Osteocyte (in vitro differentiated cells): ENCODE measurements around the gene CDK6. TPM values are rescaled to one million over a fixed set of nuclear protein-coding genes. Genes with fewer than 3 reads are reported as not detected.
"Not testable (repeated sequence)": the region's sequence is repeated elsewhere in the genome, so short reads cannot be mapped to it uniquely, and the experiment has no call there.

Experiments used
- DNase-seq: peaks from one replicate; pipeline ENCODE4 v3.0.0; 2021; ENCODE audit warnings: mixed read lengths; ENCODE audit not compliant: unreplicated experiment; ENCODE audit errors: extremely low spot score
- H3K27ac Mint-ChIP-seq: one replicate; pipeline ENCODE4 v1.8.0; 2021; ENCODE audit warnings: mild to moderate bottlenecking, mixed read lengths; ENCODE audit not compliant: unreplicated experiment
- H3K27me3 Mint-ChIP-seq: one replicate; pipeline ENCODE4 v1.8.0; 2021; ENCODE audit warnings: mixed read lengths; ENCODE audit not compliant: unreplicated experiment
- H3K36me3 Mint-ChIP-seq: one replicate; pipeline ENCODE4 v1.8.0; 2021; ENCODE audit warnings: mixed read lengths; ENCODE audit not compliant: unreplicated experiment
- H3K4me1 Mint-ChIP-seq: one replicate; pipeline ENCODE4 v1.8.0; 2021; ENCODE audit warnings: mixed read lengths; ENCODE audit not compliant: unreplicated experiment
- H3K4me3 Mint-ChIP-seq: one replicate; pipeline ENCODE4 v1.8.0; 2021; ENCODE audit warnings: mild to moderate bottlenecking, moderate library complexity, mixed read lengths; ENCODE audit not compliant: unreplicated experiment
- H3K9me3 Mint-ChIP-seq: one replicate; pipeline ENCODE4 v1.8.0; 2021; ENCODE audit warnings: mixed read lengths; ENCODE audit not compliant: unreplicated experiment
- long read RNA-seq: library from polyadenylated mRNA; unstranded; transcript quantifications from one replicate; pipeline ENCODE4 v2.0.0, GENCODE V29; 2021
- total RNA-seq: library from RNA; stranded (reverse); gene quantifications from 2 replicates; pipeline ENCODE4 v1.2.1, GENCODE V29; 2021
- TF ChIP-seq, protein P1 (sequence below): fragments of 200-600 bp; sonication (generic); IDR thresholded peaks from 2 replicates; pipeline ENCODE4 v1.5.0; 2021; ENCODE audit warnings: antibody characterized with exemption, mild to moderate bottlenecking, moderate library complexity

The CDK6 gene
- total RNA-seq, result 52.3 and 53.6 TPM in 2 replicates
- long read RNA-seq, partial matches to known transcripts, result 0 of 24 reads
- long read RNA-seq, other reads (novel, unspliced or antisense), result 24 of 24 reads

DNA sequence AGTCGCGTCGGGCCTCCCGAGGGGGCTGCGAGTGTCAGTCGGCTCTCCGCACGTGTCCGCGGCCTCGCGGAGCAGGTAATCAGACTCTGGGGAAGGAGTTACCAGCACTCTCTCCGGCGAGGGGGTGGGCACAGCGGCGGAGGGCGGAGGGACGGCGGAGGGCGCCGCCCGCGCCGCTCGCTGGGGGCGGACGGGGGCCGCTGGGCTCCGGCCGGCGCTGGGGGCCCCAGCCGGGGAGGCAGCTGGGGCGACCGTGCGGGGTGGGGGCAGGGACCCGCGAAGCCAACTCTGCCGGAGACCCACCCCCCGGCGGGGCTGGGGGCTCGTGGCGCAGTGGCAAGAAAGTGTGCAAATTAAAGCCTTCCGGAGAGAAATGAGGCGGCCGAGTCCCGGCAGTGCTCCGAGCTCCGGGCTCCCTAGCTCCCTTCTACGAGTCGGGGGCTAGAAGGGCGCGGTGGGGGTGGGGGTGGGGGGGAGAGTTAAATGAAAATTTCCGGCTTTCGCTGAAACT, at the start of gene CDK6:
CDK6 (minus strand) TSS at position 85 of the 511 bp plus-strand sequence. CDS start 3,250 bp downstream, outside the sequence.
- peaks cover 2% of the 10 kb centered on the region for H3K36me3 Mint-ChIP-seq

DNA sequence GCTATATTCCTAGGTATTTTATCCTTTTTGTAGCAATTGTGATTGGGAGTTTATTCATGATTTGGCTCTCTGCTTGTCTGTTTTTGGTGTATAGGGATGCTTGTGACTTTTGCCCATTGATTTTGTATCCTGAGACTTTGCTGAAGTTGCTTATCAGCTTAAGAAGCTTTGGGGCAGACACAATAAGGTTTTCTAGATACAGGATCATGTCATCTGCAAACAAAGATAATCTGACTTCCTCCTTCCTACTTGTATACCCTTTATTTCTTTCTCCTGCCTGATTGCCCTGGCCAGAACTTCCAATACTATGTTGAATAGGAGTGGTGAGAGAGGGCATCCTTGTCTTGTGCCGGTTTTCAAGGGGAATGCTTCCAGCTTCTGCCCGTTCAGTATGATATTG, 49.7 kb upstream of the CDK6 start:
- H3K27ac Mint-ChIP-seq, H3K36me3 Mint-ChIP-seq, H3K4me1 Mint-ChIP-seq, DNase-seq, H3K4me3 Mint-ChIP-seq, H3K27me3 Mint-ChIP-seq: not testable (repeated sequence)
- H3K9me3 Mint-ChIP-seq, result peaks cover 44% of the 10 kb centered on the region

More for the DNA sequence above, at the start of gene CDK6:
- H3K27ac Mint-ChIP-seq, result peak within 1 kb of the TSS; percentile 97
- peaks cover 24% of the 10 kb centered on the region for H3K4me1 Mint-ChIP-seq
- no peaks in the 10 kb centered on the region for H3K9me3 Mint-ChIP-seq
- H3K4me3 Mint-ChIP-seq, result peak within 1 kb of the TSS; percentile 95
- TF ChIP-seq, protein P1, sequence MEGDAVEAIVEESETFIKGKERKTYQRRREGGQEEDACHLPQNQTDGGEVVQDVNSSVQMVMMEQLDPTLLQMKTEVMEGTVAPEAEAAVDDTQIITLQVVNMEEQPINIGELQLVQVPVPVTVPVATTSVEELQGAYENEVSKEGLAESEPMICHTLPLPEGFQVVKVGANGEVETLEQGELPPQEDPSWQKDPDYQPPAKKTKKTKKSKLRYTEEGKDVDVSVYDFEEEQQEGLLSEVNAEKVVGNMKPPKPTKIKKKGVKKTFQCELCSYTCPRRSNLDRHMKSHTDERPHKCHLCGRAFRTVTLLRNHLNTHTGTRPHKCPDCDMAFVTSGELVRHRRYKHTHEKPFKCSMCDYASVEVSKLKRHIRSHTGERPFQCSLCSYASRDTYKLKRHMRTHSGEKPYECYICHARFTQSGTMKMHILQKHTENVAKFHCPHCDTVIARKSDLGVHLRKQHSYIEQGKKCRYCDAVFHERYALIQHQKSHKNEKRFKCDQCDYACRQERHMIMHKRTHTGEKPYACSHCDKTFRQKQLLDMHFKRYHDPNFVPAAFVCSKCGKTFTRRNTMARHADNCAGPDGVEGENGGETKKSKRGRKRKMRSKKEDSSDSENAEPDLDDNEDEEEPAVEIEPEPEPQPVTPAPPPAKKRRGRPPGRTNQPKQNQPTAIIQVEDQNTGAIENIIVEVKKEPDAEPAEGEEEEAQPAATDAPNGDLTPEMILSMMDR, result no peak
- H3K27me3 Mint-ChIP-seq, result no peaks in the 10 kb centered on the region
- peak; percentile 88 for DNase-seq

DNA sequence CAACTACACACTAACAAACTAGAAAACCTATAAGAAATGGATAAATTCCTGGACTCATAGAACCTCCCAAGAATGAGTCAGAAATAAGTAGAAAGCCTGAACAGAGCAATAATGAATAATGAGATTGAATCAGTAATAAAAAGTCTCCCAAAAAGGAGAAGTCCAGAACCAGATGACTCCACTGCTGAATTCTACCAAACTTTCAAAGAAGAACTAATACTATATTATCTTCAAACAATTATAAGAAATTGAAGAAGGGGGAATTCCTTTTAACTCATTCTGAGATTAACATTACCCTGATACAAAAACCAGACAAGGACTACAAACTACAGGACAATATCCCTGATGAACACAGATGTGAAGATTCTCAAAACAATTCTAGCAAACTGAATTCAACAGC, 47.8 kb upstream of the CDK6 start:
- H3K27me3 Mint-ChIP-seq, result no peaks in the 10 kb centered on the region
- H3K9me3 Mint-ChIP-seq, result peaks cover 52% of the 10 kb centered on the region
- no peak for DNase-seq
- TF ChIP-seq, protein P1, result no peak
- no peaks in the 10 kb centered on the region for H3K4me1 Mint-ChIP-seq
- no peak overlapping the region for H3K27ac Mint-ChIP-seq
- H3K4me3 Mint-ChIP-seq, result no peak overlapping the region
- H3K36me3 Mint-ChIP-seq, result peaks cover 6% of the 10 kb centered on the region

GRCh38 chr7:92882760-92883159, 46.4 kb upstream of the CDK6 start:
- Mint-ChIP-seq H3K27me3 (no peaks in the 10 kb centered on the region), H3K9me3 (peaks cover 50% of the 10 kb centered on the region), H3K27ac (no peak overlapping the region), H3K4me1 (no peaks in the 10 kb centered on the region), H3K4me3 (no peak overlapping the region), H3K36me3 (peaks cover 2% of the 10 kb centered on the region)
- TF ChIP-seq, protein P1, result no peak
- DNase-seq, result no peak

DNA sequence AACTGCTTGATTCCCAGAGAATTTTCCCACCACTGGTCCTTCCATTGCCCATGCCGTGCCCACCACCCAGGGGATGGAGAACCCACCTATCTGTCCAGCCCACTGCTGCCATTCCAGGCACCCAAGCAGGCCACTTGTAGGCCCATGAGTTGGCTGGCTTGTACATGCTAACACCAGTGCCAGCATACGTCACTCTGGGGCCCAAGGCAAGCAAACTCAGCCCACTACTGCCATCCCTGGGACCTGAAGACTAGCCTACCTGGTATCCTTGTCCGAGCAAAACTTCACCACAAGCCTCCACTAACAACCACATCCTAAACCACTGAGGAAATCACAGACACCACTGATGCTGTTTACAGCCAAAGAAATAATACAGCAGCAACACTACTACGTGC, 44.7 kb upstream of the CDK6 start:
- H3K4me3 Mint-ChIP-seq, result no peak overlapping the region
- no peaks in the 10 kb centered on the region for H3K36me3 Mint-ChIP-seq
- H3K4me1 Mint-ChIP-seq, result no peaks in the 10 kb centered on the region
- H3K27ac Mint-ChIP-seq, result no peak overlapping the region
- no peaks in the 10 kb centered on the region for H3K27me3 Mint-ChIP-seq
- no peak for DNase-seq
- H3K9me3 Mint-ChIP-seq, result peaks cover 36% of the 10 kb centered on the region
- TF ChIP-seq, protein P1, result no peak
